ENCODE data around the gene SETD4. TPM values are rescaled to one million over a fixed set of nuclear protein-coding genes. Genes with fewer than 3 reads are reported as not detected.

SETD4 gene
- total and polyA plus RNA-seq, 2 of the 13 experiments (the other 11 are each of a cell fraction or from before 2014, with no cell fraction given): 7.1 to 14.4 TPM

- no peak; the same call in 1 of the 2 replicates for TF ChIP-seq CHCHD3 (CRISPR knock-in tag; IDR thresholded peaks at IDR 0.05)
- TF ChIP-seq ZFP36L2 (CRISPR knock-in tag; IDR thresholded peaks at IDR 0.05): no peak
- peak; percentile 84; the same call in 1 of the 2 replicates for TF ChIP-seq ZMAT3 (CRISPR knock-in tag; conservative IDR thresholded peaks at IDR 0.05)
- no peak for TF ChIP-seq ZNF678 (CRISPR knock-in tag; IDR thresholded peaks at IDR 0.05)
- no peak for TF ChIP-seq HNRNPH1 (optimal IDR thresholded peaks at IDR 0.05; ENCODE audit: low read depth, low read length)
- TF ChIP-seq ADNP (CRISPR knock-in tag; IDR thresholded peaks at IDR 0.05): no peak
- TF ChIP-seq ZSCAN12 (CRISPR knock-in tag; IDR thresholded peaks at IDR 0.05): no peak
- TF ChIP-seq ZBTB7A (CRISPR knock-in tag; IDR thresholded peaks at IDR 0.05): no peak
- no peak for TF ChIP-seq FOXO4 (CRISPR knock-in tag; conservative IDR thresholded peaks at IDR 0.05)
- no peak; the same call in 1 of the 2 replicates for TF ChIP-seq NR2F6 (IDR thresholded peaks at IDR 0.05)
- TF ChIP-seq NR2F6 (CRISPR knock-in tag; IDR thresholded peaks at IDR 0.05): peak; percentile 62
- TF ChIP-seq ZMYM4 (CRISPR knock-in tag; IDR thresholded peaks at IDR 0.05): peak; percentile 71; the same call in 1 of the 2 replicates
- no peak for TF ChIP-seq ZNF101 (CRISPR knock-in tag; IDR thresholded peaks at IDR 0.05; ENCODE audit: borderline replicate concordance, low read depth)
- no peak for TF ChIP-seq NCOA5 (CRISPR knock-in tag; IDR thresholded peaks at IDR 0.05)
- TF ChIP-seq, protein P1, sequence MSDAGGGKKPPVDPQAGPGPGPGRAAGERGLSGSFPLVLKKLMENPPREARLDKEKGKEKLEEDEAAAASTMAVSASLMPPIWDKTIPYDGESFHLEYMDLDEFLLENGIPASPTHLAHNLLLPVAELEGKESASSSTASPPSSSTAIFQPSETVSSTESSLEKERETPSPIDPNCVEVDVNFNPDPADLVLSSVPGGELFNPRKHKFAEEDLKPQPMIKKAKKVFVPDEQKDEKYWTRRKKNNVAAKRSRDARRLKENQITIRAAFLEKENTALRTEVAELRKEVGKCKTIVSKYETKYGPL (CRISPR knock-in tag; IDR thresholded peaks at IDR 0.05): no peak
- TF ChIP-seq RFX3 (CRISPR knock-in tag; IDR thresholded peaks at IDR 0.05): peak; percentile 89
- TF ChIP-seq ZNF850 (CRISPR knock-in tag; conservative IDR thresholded peaks at IDR 0.05): no peak
- TF ChIP-seq, protein P2, sequence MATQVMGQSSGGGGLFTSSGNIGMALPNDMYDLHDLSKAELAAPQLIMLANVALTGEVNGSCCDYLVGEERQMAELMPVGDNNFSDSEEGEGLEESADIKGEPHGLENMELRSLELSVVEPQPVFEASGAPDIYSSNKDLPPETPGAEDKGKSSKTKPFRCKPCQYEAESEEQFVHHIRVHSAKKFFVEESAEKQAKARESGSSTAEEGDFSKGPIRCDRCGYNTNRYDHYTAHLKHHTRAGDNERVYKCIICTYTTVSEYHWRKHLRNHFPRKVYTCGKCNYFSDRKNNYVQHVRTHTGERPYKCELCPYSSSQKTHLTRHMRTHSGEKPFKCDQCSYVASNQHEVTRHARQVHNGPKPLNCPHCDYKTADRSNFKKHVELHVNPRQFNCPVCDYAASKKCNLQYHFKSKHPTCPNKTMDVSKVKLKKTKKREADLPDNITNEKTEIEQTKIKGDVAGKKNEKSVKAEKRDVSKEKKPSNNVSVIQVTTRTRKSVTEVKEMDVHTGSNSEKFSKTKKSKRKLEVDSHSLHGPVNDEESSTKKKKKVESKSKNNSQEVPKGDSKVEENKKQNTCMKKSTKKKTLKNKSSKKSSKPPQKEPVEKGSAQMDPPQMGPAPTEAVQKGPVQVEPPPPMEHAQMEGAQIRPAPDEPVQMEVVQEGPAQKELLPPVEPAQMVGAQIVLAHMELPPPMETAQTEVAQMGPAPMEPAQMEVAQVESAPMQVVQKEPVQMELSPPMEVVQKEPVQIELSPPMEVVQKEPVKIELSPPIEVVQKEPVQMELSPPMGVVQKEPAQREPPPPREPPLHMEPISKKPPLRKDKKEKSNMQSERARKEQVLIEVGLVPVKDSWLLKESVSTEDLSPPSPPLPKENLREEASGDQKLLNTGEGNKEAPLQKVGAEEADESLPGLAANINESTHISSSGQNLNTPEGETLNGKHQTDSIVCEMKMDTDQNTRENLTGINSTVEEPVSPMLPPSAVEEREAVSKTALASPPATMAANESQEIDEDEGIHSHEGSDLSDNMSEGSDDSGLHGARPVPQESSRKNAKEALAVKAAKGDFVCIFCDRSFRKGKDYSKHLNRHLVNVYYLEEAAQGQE (IDR thresholded peaks at IDR 0.05; ENCODE audit: borderline replicate concordance in 1 of 2, low read depth in 1 of 2, low read length in 2 of 2): peak in 1 of 2 experiments; percentile 16; a peak in 1 of 4 replicates
- no peak for TF ChIP-seq LRRFIP1 (CRISPR knock-in tag; conservative IDR thresholded peaks at IDR 0.05)
- no peak; the same call in 1 of the 2 replicates for TF ChIP-seq ETV6 (CRISPR knock-in tag; conservative IDR thresholded peaks at IDR 0.05)
- no peak for TF ChIP-seq MBNL3 (CRISPR knock-in tag; conservative IDR thresholded peaks at IDR 0.05)
- TF ChIP-seq SPEN (CRISPR knock-in tag; IDR thresholded peaks at IDR 0.05; ENCODE audit: low read depth): peak; percentile 68
- no peak for TF ChIP-seq MZF1 (CRISPR knock-in tag; IDR thresholded peaks at IDR 0.05; ENCODE audit: borderline replicate concordance)
Observed at GRCh38 chr21:36060159-36060921, at the start of gene SETD4 (continued).

Measured in HepG2 (cell line).